Trophoblast cell (in vitro differentiated cells and primary cell): ENCODE measurements around the gene ORC3.

Experiments
- DNase-seq, 2 donors: peaks; one replicate each; pipeline ENCODE4 v3.0.0-alpha.2; 2016
- H2AFZ ChIP-seq: 2 replicates; pipeline ENCODE4 v1.6.1; 2013; ENCODE audit warnings: low read length, moderate library complexity, mild to moderate bottlenecking; ENCODE audit not compliant: insufficient read depth, poor library complexity
- H2AK5ac ChIP-seq: 2 replicates; pipeline ENCODE4 v1.6.1; 2013; ENCODE audit warnings: mild to moderate bottlenecking, low read length
- H2BK120ac ChIP-seq: 2 replicates; pipeline ENCODE4 v1.6.1; 2013; ENCODE audit warnings: low read length, mild to moderate bottlenecking, moderate library complexity; ENCODE audit not compliant: insufficient read depth, poor library complexity
- H2BK12ac ChIP-seq: 2 replicates; pipeline ENCODE4 v1.6.1; 2013; ENCODE audit warnings: mild to moderate bottlenecking, low read length, moderate library complexity
- H2BK5ac ChIP-seq: 2 replicates; pipeline ENCODE4 v1.6.1; 2013; ENCODE audit warnings: low read length, low read depth, moderate library complexity, mild to moderate bottlenecking; ENCODE audit not compliant: poor library complexity
- H3K14ac ChIP-seq: 2 replicates; pipeline ENCODE4 v1.6.1; 2013; ENCODE audit warnings: mild to moderate bottlenecking, low read length
- H3K18ac ChIP-seq: 2 replicates; pipeline ENCODE4 v1.6.1; 2013; ENCODE audit warnings: mild to moderate bottlenecking, low read length
- H3K23ac ChIP-seq: 2 replicates; pipeline ENCODE4 v1.6.1; 2013; ENCODE audit warnings: low read length
- H3K27ac ChIP-seq: 2 replicates; pipeline ENCODE4 v1.5.1; 2013; ENCODE audit warnings: low read depth, mild to moderate bottlenecking, inconsistent platforms, low read length, moderate library complexity
- H3K27me3 ChIP-seq: 2 replicates; pipeline ENCODE4 v1.6.1; 2013; ENCODE audit warnings: inconsistent platforms, mild to moderate bottlenecking, low read length, moderate library complexity; ENCODE audit not compliant: insufficient read depth
- H3K36me3 ChIP-seq, 2 experiments: 1 replicate in 1 of 2; 2 replicates in 1 of 2; pipeline ENCODE4 v1.6.1; 2013; ENCODE audit warnings: low read length in 2 of 2, mild to moderate bottlenecking in 2 of 2, moderate library complexity in 1 of 2; ENCODE audit not compliant: insufficient read depth in 2 of 2, control insufficient read depth in 1 of 2
- H3K4ac ChIP-seq: 2 replicates; pipeline ENCODE4 v1.6.1; 2013; ENCODE audit warnings: low read depth, mild to moderate bottlenecking, low read length, moderate library complexity
- H3K4me1 ChIP-seq, 2 experiments: 1 replicate in 1 of 2; 2 replicates in 1 of 2; pipeline ENCODE4 v1.6.1; 2013; ENCODE audit warnings: low read length in 2 of 2, mild to moderate bottlenecking in 2 of 2, moderate library complexity in 1 of 2; ENCODE audit not compliant: insufficient read depth in 2 of 2, control insufficient read depth in 1 of 2
- H3K4me2 ChIP-seq: 2 replicates; pipeline ENCODE4 v1.6.1; 2013; ENCODE audit warnings: inconsistent platforms, mild to moderate bottlenecking, low read length, moderate library complexity
- H3K4me3 ChIP-seq: 2 replicates; pipeline ENCODE4 v1.5.1; 2013; ENCODE audit warnings: mild to moderate bottlenecking, low read depth, low read length, inconsistent platforms
- H3K79me1 ChIP-seq: one replicate; pipeline ENCODE4 v1.6.1; 2013; ENCODE audit warnings: low read length
- H3K79me2 ChIP-seq: 2 replicates; pipeline ENCODE4 v1.6.1; 2013; ENCODE audit warnings: low read length, mild to moderate bottlenecking; ENCODE audit not compliant: control insufficient read depth, insufficient read depth, poor library complexity
- H3K9ac ChIP-seq: 2 replicates; pipeline ENCODE4 v1.6.1; 2013; ENCODE audit warnings: mild to moderate bottlenecking, low read length
- H3K9me3 ChIP-seq: 2 replicates; pipeline ENCODE4 v1.6.1; 2013; ENCODE audit warnings: low read depth, mild to moderate bottlenecking, control low read depth, inconsistent platforms, low read length; ENCODE audit not compliant: insufficient read depth
- H4K12ac ChIP-seq: 2 replicates; pipeline ENCODE4 v1.6.1; 2013; ENCODE audit warnings: low read depth, mild to moderate bottlenecking, low read length, moderate library complexity
- H4K8ac ChIP-seq: 2 replicates; pipeline ENCODE4 v1.6.1; 2013; ENCODE audit warnings: low read depth, mild to moderate bottlenecking, low read length, moderate library complexity
- H4K91ac ChIP-seq: one replicate; pipeline ENCODE4 v1.6.1; 2013; ENCODE audit warnings: low read depth, mild to moderate bottlenecking, low read length, moderate library complexity
- WGBS: extraction: QIAGEN DNeasy Blood & Tissue Kit; methylation state at CpG from one replicate; pipeline ENCODE4 v1.1.7; 2013; ENCODE audit warnings: missing lambda C conversion rate; ENCODE audit not compliant: insufficient read length, insufficient coverage; ENCODE audit errors: extremely low coverage; 5-methylcytosine and 5-hydroxymethylcytosine counted together

Gene ORC3

GRCh38 chr6:87671555-87672029 lies 81.7 kb downstream of the ORC3 start:
- Histone ChIP-seq H4K12ac (no peak overlapping the region), H4K8ac (no peak overlapping the region), H4K91ac (no peak overlapping the region), H3K4ac (no peak overlapping the region), H2AK5ac (no peak overlapping the region), H3K18ac (no peak overlapping the region), H2BK5ac (no peak overlapping the region), H3K4me3 (no peak overlapping the region), H3K14ac (no peak overlapping the region), H3K79me2 (no peaks in the 10 kb centered on the region), H3K4me2 (no peak overlapping the region), H3K23ac (no peak overlapping the region), H3K79me1 (no peaks in the 10 kb centered on the region), H3K27ac (no peak overlapping the region), H2BK120ac (no peak overlapping the region), H2AFZ (no peak overlapping the region), H3K27me3 (no peaks in the 10 kb centered on the region), H3K9me3 (no peaks in the 10 kb centered on the region), H3K9ac (no peak overlapping the region), H2BK12ac (no peak overlapping the region), H3K36me3 (peaks cover 15 to 21% of the 10 kb centered on the region in 2 experiments), H3K4me1 (no peaks in the 10 kb centered on the region)
- WGBS: no CpG with 5 or more reads among the region's 6 CpGs
- peak in 1 of 2 donors; percentile 71 for DNase-seq

- no peak overlapping the region for H3K14ac ChIP-seq
- no peak overlapping the region for H2BK12ac ChIP-seq
- H4K8ac ChIP-seq: no peak overlapping the region
- H3K4me2 ChIP-seq: no peak overlapping the region
- no peaks in the 10 kb centered on the region for H3K79me1 ChIP-seq
- no peak overlapping the region for H4K91ac ChIP-seq
- no peak overlapping the region for H2BK5ac ChIP-seq
- H4K12ac ChIP-seq: no peak overlapping the region
- no peak overlapping the region for H2AK5ac ChIP-seq
- H3K36me3 ChIP-seq: peaks cover 16 to 25% of the 10 kb centered on the region in 2 experiments
- no CpG with 5 or more reads among the region's 2 CpGs for WGBS
- no peak overlapping the region for H3K23ac ChIP-seq
- H3K4me1 ChIP-seq: no peaks in the 10 kb centered on the region
- H2BK120ac ChIP-seq: no peak overlapping the region
- H3K27ac ChIP-seq: no peak overlapping the region
- H3K18ac ChIP-seq: no peak overlapping the region
- DNase-seq: no peak
- no peaks in the 10 kb centered on the region for H3K27me3 ChIP-seq
- H3K9ac ChIP-seq: no peak overlapping the region
- no peak overlapping the region for H3K4me3 ChIP-seq
- H3K79me2 ChIP-seq: no peaks in the 10 kb centered on the region
- no peaks in the 10 kb centered on the region for H3K9me3 ChIP-seq
- H2AFZ ChIP-seq: no peak overlapping the region
- H3K4ac ChIP-seq: no peak overlapping the region
Observed at GRCh38 chr6:87672641-87673040, 82.7 kb downstream of the ORC3 start.

- Histone ChIP-seq H3K4me1 (no peaks in the 10 kb centered on the region), H3K4me3 (no peak overlapping the region), H3K36me3 (peaks cover 15 to 27% of the 10 kb centered on the region in 2 experiments), H2BK12ac (no peak overlapping the region), H3K9me3 (no peaks in the 10 kb centered on the region), H2AK5ac (no peak overlapping the region), H3K79me2 (no peaks in the 10 kb centered on the region), H3K18ac (no peak overlapping the region), H2AFZ (no peak overlapping the region), H3K4ac (no peak overlapping the region), H3K79me1 (no peaks in the 10 kb centered on the region), H4K8ac (no peak overlapping the region), H3K14ac (no peak overlapping the region), H2BK5ac (no peak overlapping the region), H3K27me3 (no peaks in the 10 kb centered on the region), H3K4me2 (no peak overlapping the region), H4K91ac (no peak overlapping the region), H3K9ac (no peak overlapping the region), H3K23ac (no peak overlapping the region), H2BK120ac (no peak overlapping the region), H3K27ac (no peak overlapping the region), H4K12ac (no peak overlapping the region)
- no peak for DNase-seq
- no CpG with 5 or more reads among the region's 5 CpGs for WGBS
Observed at GRCh38 chr6:87673237-87673636, 83.3 kb downstream of the ORC3 start.

DNA sequence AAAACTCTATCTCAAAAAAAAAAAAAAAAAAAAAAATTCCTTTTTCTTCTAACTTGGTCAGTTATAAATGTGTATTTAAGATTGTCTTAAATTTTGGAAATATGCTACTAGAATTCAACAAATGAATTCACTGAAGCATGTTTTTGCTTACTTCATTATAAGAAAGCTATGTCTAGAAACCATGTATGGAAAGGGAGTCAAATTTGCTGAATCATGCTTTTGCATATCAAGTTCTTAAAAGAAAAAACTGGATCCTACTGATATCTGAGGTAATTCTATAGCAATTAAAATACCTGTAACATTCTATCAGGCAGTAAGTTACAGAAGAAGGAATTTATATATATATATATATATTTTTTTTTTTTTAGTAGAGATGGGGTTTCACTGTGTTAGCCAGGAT lies 84.4 kb downstream of the ORC3 start:
- H2BK12ac ChIP-seq: no peak overlapping the region
- no peak overlapping the region for H2AFZ ChIP-seq
- H3K9me3 ChIP-seq: no peaks in the 10 kb centered on the region
- H3K18ac ChIP-seq: no peak overlapping the region
- no peak overlapping the region for H2BK120ac ChIP-seq
- no peaks in the 10 kb centered on the region for H3K27me3 ChIP-seq
- no peaks in the 10 kb centered on the region for H3K4me1 ChIP-seq
- DNase-seq: no peak
- no peak overlapping the region for H3K4me3 ChIP-seq
- H3K4me2 ChIP-seq: no peak overlapping the region
- peaks cover 17 to 32% of the 10 kb centered on the region in 2 experiments for H3K36me3 ChIP-seq
- no peaks in the 10 kb centered on the region for H3K79me2 ChIP-seq
- no peak overlapping the region for H3K27ac ChIP-seq
- H3K23ac ChIP-seq: no peak overlapping the region
- H2BK5ac ChIP-seq: no peak overlapping the region
- H4K8ac ChIP-seq: no peak overlapping the region
- no peak overlapping the region for H3K14ac ChIP-seq
- no peak overlapping the region for H2AK5ac ChIP-seq
- no peak overlapping the region for H3K9ac ChIP-seq
- H4K12ac ChIP-seq: no peak overlapping the region
- H3K79me1 ChIP-seq: no peaks in the 10 kb centered on the region
- no peak overlapping the region for H4K91ac ChIP-seq
- H3K4ac ChIP-seq: no peak overlapping the region
